KMS-11 (cell line): ENCODE data around the gene AP2A2.

Experiments
- H2AFZ ChIP-seq: fragments of 200-600 bp; sonication (generic); 2 replicates; pipeline ENCODE4 v1.6.1; 2016; ENCODE audit warnings: antibody characterized with exemption, mixed run types, low read depth
- H3K27ac ChIP-seq: fragments of 200-600 bp; sonication (generic); 2 replicates; pipeline ENCODE4 v1.6.1; 2016; ENCODE audit warnings: mild to moderate bottlenecking, mixed run types
- H3K27me3 ChIP-seq: fragments of 200-600 bp; sonication (generic); 2 replicates; pipeline ENCODE4 v1.6.1; 2017; ENCODE audit warnings: mild to moderate bottlenecking, low read depth, mixed run types, moderate library complexity; ENCODE audit not compliant: insufficient read depth
- H3K36me3 ChIP-seq: fragments of 200-600 bp; sonication (generic); 2 replicates; pipeline ENCODE4 v1.6.1; 2017; ENCODE audit warnings: mild to moderate bottlenecking, mixed run types; ENCODE audit not compliant: insufficient read depth
- H3K4me1 ChIP-seq: fragments of 200-600 bp; sonication (generic); 2 replicates; pipeline ENCODE4 v1.6.1; 2016; ENCODE audit warnings: mild to moderate bottlenecking, low read depth, mixed run types; ENCODE audit not compliant: poor library complexity, severe bottlenecking
- H3K4me2 ChIP-seq: fragments of 200-600 bp; sonication (generic); 2 replicates; pipeline ENCODE4 v1.7.0; 2016; ENCODE audit warnings: mild to moderate bottlenecking, mixed run types
- H3K4me3 ChIP-seq: fragments of 200-600 bp; sonication (generic); IDR thresholded peaks from 2 replicates; pipeline ENCODE4 v1.6.1; 2017; ENCODE audit warnings: low read depth, low read length, mixed read lengths; ENCODE audit not compliant: insufficient read depth
- H3K79me2 ChIP-seq: fragments of 200-600 bp; sonication (generic); 2 replicates; pipeline ENCODE4 v1.6.1; 2016; ENCODE audit warnings: low read depth, mixed run types; ENCODE audit not compliant: insufficient read depth
- H3K9ac ChIP-seq: fragments of 200-600 bp; sonication (generic); 2 replicates; pipeline ENCODE4 v1.6.1; 2016; ENCODE audit warnings: mild to moderate bottlenecking, mixed run types
- H4K20me1 ChIP-seq: fragments of 200-600 bp; sonication (generic); 2 replicates; pipeline ENCODE4 v1.6.1; 2016; ENCODE audit warnings: mild to moderate bottlenecking, mixed run types; ENCODE audit not compliant: insufficient read depth
- TF ChIP-seq, protein P1 (sequence below): fragments of 200-600 bp; sonication (generic); conservative IDR thresholded peaks from 2 replicates; pipeline ENCODE4 v1.6.1; 2017; ENCODE audit warnings: low read depth, mild to moderate bottlenecking, antibody characterized with exemption, low read length, moderate library complexity, mixed read lengths

AP2A2 gene

GRCh38 chr11:970319-970871 lies 44.7 kb downstream of the AP2A2 start:
- TF ChIP-seq, protein P1, sequence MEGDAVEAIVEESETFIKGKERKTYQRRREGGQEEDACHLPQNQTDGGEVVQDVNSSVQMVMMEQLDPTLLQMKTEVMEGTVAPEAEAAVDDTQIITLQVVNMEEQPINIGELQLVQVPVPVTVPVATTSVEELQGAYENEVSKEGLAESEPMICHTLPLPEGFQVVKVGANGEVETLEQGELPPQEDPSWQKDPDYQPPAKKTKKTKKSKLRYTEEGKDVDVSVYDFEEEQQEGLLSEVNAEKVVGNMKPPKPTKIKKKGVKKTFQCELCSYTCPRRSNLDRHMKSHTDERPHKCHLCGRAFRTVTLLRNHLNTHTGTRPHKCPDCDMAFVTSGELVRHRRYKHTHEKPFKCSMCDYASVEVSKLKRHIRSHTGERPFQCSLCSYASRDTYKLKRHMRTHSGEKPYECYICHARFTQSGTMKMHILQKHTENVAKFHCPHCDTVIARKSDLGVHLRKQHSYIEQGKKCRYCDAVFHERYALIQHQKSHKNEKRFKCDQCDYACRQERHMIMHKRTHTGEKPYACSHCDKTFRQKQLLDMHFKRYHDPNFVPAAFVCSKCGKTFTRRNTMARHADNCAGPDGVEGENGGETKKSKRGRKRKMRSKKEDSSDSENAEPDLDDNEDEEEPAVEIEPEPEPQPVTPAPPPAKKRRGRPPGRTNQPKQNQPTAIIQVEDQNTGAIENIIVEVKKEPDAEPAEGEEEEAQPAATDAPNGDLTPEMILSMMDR: no peak
- no peaks in the 10 kb centered on the region for H3K27me3 ChIP-seq
- H3K27ac ChIP-seq: no peak overlapping the region
- H3K36me3 ChIP-seq: no peaks in the 10 kb centered on the region
- H3K4me3 ChIP-seq: no peak overlapping the region
- no peaks in the 10 kb centered on the region for H3K79me2 ChIP-seq
- H2AFZ ChIP-seq: no peak overlapping the region
- H3K4me2 ChIP-seq: no peak overlapping the region
- no peaks in the 10 kb centered on the region for H4K20me1 ChIP-seq
- H3K9ac ChIP-seq: no peak overlapping the region
- H3K4me1 ChIP-seq: no peaks in the 10 kb centered on the region

DNA sequence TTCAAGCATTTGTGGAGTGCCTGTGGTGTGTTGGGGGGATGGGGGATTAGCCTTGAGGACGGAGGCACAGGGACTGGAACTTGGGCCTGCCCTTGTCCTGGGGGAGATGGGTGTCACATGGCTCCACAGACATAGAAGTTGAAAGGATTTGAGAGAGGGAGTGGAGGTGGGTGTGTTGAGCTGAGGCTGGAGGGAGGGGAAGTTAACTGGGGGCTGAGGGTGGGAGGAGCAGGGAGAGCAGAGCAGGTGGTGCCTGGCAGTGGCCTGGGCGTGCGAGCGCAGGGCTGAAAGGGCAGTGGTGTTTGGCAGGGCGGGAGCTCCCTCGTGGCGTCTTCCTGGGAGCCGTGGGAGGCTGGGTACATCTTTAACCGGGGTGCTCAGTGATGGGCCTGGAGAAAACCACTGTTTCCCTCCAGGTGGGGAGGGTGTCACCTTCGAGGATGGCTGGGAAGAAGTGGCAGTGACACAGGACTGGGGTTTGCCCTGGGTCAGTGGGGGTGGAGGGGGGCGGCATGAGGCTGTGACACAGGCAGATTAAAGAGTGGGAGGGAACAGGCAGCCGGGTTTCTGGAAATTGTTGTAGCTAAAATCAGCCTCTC lies 45.5 kb downstream of the AP2A2 start:
- Histone ChIP-seq H3K36me3 (no peaks in the 10 kb centered on the region), H3K4me3 (no peak overlapping the region), H4K20me1 (no peaks in the 10 kb centered on the region)

DNA sequence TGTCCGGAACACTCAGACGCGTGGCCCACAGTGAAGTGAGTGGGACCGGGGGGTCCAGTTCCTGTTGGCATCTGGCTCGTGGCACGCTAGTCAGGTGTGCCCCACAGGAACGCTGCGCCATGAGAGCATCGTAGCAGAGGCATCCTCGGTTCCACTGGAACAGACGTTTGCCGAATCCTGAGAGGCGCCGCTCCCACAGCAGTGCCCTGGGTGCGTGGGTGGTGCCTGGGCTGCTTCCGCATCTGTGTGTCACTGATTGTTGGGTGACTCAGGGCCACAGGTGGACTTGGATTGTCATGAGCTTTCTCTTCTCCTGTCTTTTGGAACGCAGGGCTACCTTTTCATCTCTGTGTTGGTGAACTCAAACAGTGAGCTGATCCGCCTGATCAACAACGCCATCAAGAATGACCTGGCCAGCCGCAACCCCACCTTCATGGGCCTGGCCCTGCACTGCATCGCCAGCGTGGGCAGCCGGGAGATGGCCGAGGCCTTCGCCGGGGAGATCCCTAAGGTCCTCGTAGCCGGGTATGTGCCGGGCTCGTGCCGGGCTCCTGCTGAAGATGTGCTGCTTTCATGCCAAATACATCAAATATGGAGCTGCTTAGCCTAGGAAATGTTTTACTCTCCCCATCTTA lies 46.2 kb downstream of the AP2A2 start:
- Histone ChIP-seq H3K79me2 (no peaks in the 10 kb centered on the region), H4K20me1 (no peaks in the 10 kb centered on the region), H3K27ac (no peak overlapping the region), H3K36me3 (no peaks in the 10 kb centered on the region), H3K4me2 (no peak overlapping the region), H3K4me3 (no peak overlapping the region), H3K9ac (no peak overlapping the region), H3K4me1 (peaks cover 11% of the 10 kb centered on the region), H3K27me3 (no peaks in the 10 kb centered on the region), H2AFZ (no peak overlapping the region)
- TF ChIP-seq, protein P1: no peak

More for the DNA sequence above, 45.5 kb downstream of the AP2A2 start:
- peaks cover 5% of the 10 kb centered on the region for H3K4me1 ChIP-seq
- TF ChIP-seq, protein P1: no peak
- no peak overlapping the region for H3K27ac ChIP-seq
- no peaks in the 10 kb centered on the region for H3K79me2 ChIP-seq
- no peaks in the 10 kb centered on the region for H3K27me3 ChIP-seq
- H2AFZ ChIP-seq: no peak overlapping the region
- no peak overlapping the region for H3K9ac ChIP-seq
- no peak overlapping the region for H3K4me2 ChIP-seq

DNA sequence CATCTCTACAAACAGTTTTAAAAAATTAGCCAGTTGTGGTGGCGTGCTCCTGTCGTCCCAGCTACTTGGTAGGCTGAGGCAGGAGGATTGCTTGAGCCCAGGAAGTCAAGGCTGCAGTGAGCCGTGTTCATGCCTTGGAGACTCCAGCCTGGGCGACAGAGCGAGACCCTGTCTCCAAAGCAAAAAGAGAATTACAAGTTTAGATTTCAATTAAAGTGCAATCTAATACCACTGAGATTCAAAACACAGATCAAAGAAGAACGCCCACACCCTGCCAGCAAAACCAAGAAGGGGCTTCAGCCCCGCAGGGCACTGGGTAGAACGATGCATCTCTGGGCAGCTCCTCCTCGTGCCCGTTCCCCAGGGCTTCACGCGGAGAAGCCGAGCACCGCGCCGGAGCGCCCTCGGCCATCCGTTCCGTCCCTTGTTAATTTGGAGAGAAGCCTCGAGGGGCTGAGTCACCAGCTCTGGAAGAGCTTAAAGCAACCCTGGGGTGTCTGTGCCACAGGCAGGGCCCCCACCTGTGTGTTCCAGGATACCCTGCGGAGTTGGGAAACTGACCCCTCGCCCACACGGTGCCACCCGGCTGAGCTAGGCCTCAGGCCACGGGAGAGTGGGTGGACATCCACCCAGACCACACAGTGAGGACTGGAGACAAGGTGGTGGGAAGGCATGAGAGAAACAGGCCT lies 47.0 kb downstream of the AP2A2 start:
- Histone ChIP-seq H3K27ac (no peak overlapping the region), H2AFZ (no peak overlapping the region), H3K4me1 (peaks cover 11% of the 10 kb centered on the region), H3K27me3 (no peaks in the 10 kb centered on the region), H3K79me2 (no peaks in the 10 kb centered on the region), H3K4me3 (no peak overlapping the region), H3K4me2 (no peak overlapping the region), H3K9ac (no peak overlapping the region), H3K36me3 (no peaks in the 10 kb centered on the region), H4K20me1 (no peaks in the 10 kb centered on the region)
- TF ChIP-seq, protein P1: no peak
